ENCODE results near the gene UBL4B.
"Not testable (repeated sequence)": the region's sequence is repeated elsewhere in the genome, so short reads cannot be mapped to it uniquely, and the experiment has no call there.

Gene UBL4B, protein sequence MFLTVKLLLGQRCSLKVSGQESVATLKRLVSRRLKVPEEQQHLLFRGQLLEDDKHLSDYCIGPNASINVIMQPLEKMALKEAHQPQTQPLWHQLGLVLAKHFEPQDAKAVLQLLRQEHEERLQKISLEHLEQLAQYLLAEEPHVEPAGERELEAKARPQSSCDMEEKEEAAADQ

DNA sequence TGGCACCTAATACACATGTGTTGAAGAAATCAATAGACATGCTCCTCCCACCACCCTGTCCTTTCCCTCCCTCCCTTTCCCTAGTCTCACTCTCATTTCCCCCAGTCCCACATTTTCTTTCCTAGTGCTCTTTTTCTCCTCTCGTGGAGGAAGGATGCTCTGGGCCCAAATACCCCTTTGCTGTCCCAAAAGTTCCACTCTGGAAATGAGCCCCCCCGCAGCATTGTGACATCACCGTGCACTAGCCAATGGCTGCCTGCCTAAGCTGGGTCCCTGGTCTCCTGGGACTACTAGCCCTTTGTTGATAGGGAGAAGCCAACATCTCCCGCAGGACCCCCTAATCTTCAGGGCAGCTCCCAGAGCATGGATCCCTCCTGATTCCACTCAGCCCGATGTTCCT lies at the start of gene UBL4B:
UBL4B (plus strand) TSS at position 301 of the 400 bp plus-strand sequence; CDS start at position 393, 92 bp downstream.
- DNase-seq (ENCODE audit: low read depth), result no peak

DNA sequence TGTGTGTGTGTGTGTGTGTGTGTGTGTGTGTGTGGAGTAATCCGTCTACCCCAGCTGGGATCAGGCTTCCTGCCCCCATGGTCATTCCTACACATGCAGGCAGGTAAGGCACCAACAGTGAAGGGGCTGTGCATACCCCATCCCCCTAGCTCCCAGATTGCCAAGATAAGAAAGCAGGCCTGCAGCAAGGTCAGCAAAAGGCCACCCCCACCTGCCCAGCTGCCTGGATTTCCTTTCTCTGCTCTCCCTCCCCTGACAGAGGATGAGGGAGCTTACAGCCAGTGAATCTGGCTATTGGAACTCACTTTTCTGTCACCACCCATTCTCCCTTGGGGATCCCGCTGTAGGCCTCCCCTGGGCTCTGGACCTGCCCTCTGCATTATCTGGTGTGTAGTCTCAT lies 49.6 kb upstream of the UBL4B start:
- DNase-seq (ENCODE audit: low read depth), result no peak

DNA sequence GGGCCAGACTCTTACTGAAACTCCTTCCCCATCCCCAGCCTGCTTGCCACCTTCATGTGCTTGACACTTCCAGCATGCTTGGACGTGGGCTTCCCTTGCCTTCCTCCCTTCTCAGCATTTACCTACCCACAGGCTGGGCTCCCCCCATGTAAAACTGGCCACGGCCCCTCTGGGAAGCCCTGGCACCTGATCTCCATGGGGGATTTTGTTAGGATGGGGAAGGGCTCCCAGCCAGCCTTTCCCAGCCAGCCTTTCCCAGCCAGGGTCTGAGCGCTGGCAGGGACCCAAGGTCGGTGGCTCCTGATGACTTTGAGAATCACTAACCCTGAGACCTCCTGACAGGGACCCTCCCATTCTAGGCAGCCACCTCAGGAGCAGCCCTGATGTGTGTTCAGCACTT lies 48.5 kb upstream of the UBL4B start:
- DNase-seq (ENCODE audit: low read depth), result no peak

DNA sequence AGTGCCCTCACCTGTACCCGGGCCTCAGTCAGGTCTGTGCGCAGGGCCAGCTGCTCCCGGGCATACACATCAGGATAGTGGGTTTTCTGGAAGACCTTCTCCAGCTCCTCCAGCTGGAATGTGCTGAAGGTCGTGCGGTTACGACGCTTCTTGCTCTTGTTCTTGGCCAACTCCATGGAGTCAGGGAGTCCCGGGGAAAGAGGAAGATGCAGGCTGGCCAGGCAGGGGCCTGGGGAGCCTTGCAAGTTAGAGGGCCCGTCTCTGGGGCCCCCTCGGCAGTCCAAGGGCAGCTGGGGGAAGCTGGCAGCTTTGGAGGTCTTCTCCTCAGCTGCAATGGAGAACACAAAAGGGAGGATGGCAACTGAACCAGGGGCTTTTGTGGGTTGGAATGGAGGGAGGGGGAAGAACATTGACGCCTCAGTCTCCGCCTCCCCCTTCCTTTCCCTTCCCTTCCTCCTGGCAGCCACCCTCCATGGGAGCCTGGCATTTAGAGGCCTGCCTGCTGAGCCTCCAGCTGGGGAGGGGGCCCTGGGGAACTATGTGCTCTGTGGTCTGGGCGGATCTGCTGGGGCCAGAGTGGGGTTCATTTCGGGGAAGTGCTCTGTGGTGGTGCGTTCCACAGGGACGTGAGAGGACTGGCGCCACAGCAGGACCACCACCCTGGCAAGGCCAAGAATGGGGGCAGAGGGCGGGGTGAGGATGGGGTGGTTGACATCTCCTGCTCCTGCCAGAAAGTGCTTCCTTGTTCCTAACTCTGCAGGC lies 47.5 kb upstream of the UBL4B start:
- DNase-seq (ENCODE audit: low read depth), result no peak

DNA sequence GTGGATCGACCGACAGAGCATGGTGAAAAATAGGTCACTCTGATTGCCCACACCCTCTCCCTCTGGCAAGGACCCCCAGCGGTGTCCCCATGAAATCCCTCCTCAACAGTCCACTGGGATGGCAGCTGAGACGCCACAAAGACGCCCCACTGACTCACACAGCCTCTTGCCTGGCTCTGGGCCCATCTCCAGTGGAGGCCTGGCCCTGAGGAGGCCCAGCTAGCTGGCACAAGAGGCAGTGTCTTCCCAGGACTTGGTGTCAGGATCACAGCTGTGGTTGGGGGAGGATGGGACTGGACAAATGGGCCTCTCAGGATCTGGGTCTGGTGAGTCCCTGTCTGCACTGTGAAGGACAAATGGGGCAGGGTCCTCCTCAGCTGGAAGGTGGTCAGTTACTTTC lies 46.4 kb upstream of the UBL4B start:
- DNase-seq (ENCODE audit: low read depth), result no peak

DNA sequence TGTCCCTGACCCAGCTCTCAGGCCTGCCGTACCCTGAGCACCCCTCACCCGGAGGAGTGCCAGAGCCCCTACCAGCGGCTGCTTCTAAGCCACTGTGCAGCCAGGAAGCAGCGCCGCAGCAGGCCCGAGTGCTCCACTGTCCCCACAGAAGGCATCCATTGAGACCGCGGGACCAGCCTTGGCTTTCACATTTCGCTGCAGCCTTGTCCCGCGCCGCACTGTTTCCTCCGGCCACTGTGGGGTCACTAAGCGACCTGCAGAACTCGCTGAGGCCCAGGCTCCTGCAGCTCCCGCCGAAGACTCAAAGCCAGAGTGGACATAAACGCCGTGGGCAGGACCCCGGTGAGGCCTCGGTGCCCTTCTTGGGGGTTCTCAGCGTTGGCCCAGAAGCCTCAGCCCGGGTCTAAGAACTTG lies 44.8 kb upstream of the UBL4B start:
- DNase-seq (ENCODE audit: low read depth), result no peak

DNA sequence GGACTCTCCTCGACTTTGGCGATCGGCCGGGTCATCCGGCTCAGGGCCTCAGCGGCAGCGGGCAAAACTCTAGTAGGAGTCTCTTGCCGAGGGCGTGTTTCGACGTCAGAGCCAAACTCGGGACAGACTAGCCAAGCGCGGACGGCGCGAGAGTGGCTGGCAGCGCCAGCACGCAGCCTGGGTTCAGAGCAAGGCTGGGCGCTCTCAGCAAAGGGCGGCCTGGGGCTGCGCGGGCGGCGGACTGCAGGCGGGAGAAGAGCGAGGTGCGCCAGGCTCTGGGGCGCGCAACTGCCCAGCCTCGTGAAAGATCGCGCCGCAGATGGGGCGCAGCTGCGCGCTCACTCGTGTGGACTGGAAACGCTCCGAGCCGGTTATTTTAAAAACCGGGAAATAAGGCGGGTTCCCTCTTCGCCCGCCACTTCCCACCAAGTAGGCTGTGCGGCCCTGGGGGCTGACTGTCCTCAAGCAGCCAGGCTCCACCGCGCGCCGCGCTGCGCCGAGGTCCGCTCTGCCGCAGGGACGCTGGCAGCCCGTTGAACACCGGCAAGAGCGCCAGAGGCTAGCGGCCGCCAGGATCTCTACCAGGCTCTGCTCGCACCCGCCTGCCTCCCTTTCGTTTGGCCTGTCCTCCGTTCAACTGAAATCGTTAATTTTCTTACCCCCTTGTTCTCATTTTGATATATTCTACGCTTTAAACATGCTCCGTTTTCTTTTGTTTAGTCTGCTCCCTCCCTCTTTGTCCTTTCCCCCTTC lies 44.2 kb upstream of the UBL4B start:
- no peak for DNase-seq (ENCODE audit: low read depth)

DNA sequence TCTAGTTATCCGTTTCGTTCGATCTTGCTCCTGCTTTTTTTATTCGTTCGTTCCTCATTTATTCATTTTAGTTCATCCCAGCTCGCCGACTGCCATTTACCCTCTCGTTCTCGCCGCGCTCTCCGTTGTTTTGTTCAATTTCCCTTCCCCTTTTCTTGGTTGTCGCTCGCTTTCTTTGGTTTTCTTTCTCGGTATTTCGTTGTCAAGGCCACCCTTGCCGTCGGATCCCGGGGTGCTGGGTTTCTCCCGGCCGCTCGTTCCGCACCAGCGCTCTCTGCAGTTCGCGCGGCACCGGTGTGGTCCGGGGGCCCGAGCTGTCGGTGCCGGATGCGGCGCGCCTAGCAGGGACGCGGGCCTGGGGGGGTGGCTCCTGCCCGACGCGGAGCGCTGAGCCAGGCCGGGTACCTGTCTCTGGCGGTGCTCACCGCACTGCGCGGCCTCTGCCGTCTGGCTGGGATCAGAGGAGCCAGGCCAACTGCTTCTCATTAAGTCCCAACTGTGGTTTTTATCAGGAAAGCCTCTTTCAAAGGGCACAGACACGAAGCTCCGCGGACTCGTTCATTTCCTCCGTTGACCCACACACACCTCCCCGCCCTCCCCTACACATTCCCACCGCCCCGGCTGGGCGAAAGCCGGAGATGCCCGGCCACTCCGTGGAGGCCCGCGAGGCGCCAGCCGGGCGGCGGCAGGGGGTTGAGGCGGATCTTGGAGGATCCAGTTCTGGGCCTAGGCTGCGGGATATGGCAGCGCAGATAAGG lies 43.4 kb upstream of the UBL4B start:
- no peak for DNase-seq (ENCODE audit: low read depth)

DNA sequence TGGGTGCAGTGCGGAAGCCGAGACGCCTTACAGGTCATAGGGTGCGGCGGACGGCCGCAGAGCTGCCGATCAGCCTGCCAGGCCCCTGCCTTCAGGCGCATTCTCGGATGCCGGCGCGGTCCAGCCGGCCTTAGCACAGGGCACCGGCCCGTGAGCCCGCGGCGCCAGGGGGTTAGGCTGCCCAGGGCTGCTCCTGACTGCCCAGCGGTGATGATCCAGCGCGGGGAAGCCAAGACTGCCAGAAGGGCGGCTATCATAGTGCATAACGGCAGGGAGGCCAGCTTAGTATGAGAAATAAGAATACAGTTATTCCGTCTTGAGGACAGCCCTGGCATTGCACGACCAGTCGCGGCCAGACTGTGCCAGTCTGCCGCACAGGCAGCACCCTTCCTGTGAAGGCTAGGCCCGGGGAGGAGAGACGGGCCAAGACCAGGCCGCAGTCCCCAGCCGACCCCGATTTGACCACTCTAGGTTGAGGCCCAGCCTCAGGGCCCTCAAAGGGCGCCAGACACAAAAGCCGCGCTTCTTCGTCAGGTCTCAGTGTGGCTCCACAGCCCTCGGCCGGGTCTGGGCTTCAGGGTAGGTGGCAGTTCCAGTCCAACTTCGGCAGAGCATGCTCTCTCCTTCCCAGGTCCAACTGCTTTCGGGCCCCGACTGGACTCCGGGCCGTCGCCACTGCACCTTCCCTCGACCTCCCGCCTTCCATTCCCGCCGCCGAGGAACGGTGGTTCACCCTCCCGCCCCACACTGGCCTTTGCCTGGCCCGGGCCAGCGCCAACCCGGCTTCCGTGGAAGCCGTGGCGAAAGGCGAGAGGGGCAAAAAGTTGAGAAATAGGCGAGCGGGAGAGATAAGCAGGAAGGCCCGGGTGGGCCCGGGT lies 42.6 kb upstream of the UBL4B start:
- DNase-seq (ENCODE audit: low read depth), result no peak

DNA sequence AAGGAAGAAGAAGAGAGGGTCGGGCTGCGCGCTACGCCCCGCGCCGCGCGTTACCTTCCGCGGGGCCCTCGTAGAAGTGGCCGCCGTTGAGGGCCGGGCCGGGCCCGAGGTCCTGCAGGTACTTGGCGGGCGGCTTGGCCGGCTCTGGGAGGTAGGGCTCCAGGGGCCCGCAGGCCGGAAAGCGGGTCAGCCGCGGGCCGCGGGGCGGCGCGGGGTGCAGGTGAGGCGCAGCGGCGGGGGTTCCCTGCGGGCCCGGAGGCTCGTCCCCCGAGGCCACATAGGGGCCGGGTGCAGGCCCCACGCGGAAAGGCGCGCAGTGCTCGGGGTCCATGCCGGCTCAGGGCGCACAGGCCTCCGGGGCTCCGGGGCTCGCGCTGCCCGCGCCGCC lies 42.0 kb upstream of the UBL4B start:
- no peak for DNase-seq (ENCODE audit: low read depth)

DNA sequence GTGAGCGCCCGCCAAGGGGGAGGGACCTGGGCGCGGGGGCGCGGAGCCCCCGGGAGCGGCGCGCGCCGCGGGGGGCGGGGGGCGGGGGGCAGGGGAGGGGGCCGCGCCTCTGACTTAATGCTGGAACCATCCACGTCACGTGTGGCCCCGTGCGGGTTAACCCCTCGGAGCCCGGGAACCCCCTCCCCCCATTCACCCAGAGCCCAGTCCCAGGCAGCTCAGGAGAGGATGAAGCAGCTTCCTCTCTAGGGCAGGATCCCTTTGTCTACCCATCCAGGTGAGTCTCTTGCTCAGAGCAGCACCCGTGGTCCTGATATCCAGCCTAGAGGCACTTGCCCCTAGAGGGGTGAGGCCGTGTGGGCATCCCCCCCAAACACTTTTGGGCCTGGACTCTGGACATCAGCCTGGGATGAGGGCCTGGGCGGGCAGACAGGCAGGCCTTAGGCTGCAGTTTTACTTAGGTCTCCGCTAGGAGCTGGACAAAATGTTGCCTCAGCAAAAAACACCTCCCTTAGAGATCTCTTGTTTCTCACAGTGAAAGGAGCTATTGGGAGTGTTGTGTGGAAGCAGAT lies 41.5 kb upstream of the UBL4B start, which contains the start of gene ALX3:
ALX3 (minus strand) TSS at position 2 of the 572 bp plus-strand sequence. CDS start 60 bp downstream, outside the sequence.
- DNase-seq (ENCODE audit: low read depth), result no peak

DNA sequence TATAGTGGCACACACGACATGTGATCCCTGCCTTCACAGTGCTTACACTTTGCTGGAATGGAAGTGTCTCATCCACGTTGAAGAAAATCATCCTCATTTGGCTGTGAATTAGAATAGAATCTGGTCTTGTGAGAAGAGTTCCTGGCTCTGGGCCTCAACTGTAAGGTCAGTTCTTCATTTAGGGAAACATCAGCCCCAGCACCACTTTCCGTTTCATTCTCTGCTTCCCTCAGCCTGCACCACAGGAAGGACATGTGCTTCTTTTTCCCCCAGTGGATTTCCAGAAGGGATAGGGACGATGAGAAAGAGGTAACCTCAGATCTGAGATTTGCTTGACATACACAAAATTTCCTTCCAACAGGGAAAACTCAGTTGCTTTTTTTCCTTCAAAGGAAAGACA lies 38.1 kb upstream of the UBL4B start:
- DNase-seq (ENCODE audit: low read depth), result no peak

DNA sequence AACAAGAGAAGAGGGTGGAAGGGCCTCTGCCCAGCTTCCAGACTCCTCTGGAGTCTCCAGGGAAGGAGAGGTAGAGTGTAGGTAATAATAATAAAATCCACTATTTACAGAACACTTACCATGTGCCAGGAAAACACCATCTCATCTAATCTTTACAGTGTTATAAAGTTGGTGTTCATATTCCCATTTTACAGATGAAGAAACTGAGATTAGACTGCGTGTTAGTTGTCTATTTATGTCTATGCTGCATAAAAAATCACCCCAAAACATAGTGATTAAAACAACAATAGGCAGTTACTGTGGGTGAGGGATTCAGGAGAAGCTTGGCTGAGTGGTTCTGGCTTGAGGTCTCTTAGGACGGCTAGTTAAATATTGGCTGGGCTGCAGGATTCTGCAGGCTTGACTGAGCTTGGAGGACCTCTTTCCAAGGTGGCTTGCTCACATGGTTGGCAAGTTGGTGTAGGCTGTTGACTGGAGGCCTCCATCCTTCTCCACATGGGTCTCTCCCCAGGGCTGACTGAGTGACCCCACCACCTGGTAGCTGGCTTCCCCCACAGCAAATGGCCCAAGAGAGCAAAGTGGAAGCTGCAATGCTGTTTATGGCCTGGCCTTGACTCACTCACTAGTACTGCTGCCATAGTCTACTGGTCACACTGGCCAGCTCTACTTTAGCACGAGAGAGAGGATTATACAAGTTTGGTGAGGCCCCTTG lies 35.3 kb upstream of the UBL4B start:
- no peak for DNase-seq (ENCODE audit: low read depth)

DNA sequence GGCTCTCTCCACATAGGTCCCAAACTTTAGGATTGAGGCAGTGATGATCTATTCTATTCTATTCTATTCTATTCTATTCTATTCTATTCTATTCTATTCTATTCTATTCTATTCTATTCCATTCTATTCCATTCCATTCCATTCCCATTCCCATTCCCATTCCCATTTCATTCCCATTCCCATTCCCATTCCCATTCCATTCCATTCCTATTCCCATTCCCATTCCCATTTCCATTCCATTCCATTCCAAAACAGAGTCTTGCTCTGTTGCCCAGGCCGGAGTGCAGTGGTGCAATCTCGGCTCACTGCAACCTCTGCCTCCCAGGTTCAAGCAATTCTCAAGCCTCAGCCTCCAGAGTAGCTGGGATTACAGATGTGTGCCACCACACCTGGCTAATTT lies 32.2 kb upstream of the UBL4B start:
- DNase-seq (ENCODE audit: low read depth), result not testable (repeated sequence)

DNA sequence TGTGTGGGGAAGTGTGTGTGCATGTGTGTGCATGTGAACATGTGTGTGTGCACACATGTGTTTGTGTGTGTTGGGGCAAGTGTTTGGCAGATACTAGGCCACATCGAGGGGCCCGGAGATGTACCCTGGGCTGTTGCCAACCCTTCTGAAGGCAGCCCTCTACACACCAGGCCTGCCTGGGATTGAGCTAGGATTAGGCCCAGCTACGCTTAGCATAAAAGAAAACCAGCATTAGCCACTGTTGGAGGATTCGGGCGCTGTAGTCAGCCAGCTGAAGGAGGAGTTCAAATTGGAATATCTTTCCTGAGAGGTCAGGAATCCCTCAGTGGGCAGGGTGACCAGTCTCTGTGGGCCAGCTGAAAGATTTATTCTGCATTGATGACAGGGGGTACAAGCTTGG lies 31.2 kb upstream of the UBL4B start:
- DNase-seq (ENCODE audit: low read depth), result no peak

DNA sequence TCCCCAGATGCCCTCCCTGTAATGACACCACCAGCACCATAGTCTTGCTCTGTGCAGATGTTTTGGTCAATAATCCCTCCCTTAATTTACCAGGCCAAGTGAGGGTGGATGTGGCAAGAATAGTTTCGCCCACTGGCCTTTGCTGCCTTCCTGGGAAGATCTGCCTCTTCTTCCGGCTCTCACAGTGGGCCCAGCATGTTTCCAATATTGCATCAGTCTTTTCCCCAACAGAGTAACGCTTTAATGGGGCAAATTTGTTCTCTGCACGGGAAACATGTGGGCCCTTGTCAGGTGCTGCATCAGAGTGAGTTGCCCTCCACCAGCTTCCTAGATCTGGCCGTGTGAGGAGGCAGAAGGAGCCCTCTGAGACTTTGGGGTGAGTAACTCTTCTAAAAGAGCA lies 29.8 kb upstream of the UBL4B start:
- no peak for DNase-seq (ENCODE audit: low read depth)

DNA sequence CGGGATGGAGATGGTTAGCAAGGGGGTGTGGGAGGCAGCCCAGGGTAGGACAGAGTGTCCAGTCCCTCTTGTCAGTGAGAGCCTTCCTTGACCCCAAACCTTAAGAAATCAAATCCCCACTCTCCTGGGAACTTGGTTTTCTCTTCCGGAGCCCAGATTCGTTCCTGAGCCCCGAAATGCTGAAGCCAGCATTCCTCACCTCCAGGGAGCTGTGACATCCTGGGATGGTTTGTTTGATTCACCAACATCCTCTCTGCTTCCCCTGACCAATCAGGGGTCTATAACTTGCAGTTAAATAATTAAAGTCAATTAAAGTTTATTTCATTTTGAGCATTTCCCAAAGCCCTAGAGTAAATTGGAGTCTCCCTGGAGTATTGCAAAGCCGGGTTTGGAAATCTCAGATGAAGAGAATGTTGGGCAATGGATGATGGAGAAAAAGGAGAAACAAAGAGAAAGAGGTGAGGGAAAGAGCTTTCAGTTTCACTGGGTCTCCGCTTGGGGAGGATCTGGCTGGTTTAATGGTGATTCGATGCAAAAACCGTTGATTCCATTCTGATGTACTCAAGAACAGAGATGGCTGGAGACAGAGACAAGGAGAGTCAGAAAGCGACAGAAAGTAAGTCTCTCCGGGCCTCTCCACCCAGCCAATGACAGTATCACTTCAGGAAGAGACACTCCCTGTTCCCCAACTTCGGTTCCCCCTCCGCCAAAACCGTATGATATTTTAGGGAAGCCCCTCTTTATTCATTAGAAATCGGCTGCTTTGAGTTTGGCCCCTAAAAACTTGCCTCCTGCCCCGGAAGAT lies 29.0 kb upstream of the UBL4B start:
- DNase-seq (ENCODE audit: low read depth), result no peak

DNA sequence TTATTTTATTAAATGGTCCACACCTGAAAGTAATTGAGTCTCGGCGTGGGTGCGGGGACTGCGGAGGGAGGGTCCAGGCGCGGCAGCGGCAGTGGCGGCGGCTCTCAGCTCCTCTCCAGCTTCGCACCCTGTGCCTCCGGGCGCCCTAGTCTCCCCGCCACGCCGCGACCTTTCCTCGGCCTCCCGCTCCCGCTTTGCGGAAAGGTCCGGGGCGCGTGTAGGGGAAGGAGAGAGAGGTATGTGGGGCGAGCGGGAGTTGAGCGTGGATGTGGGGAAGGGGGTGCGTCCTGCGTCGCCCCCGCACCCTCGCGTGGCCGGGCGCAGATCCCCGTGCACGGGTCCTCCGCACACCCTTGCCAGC lies 28.4 kb upstream of the UBL4B start:
- no peak for DNase-seq (ENCODE audit: low read depth)

DNA sequence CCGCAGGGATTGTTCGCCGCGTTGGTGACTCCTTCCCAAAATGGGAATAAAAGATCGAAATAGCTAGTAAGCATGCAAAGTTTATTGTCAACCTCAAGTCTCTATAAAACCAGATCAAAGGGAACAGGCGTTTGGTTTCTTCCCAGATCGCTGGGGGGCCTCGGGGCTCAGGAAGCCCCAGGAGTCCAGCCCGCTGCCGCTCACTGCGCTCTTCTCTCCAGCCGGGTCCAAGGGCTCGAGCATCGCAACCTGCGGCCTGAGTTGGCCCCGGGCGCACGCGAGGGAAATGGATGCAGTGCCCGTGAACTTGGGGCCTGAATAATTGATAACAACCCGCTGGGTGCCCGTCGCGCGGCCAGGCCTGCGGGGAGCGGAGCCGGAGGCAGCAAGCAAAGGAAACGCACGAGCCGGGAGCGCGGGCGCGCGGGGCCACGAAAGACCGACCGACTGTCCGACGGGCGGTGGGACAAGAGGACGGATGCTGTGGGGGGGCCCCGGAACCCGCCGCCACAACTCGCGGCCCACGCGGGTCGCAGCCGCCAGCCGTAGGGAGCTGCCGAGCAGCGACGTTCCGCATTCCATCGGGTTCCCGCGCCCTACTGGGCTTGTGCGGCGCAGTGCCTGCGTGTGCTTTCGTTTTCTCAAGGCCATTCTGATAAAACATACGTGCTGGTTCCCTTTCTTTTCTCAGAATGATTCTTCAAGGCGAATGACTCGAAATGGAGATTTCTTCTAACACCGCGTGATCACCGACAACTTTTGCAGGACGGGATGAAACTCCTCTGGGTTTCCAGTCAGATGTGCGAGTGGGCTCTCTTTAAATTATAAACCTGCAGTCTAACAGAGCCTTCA lies 27.8 kb upstream of the UBL4B start:
- DNase-seq (ENCODE audit: low read depth), result no peak
